ENCODE results near the gene FRS2. TPM values are rescaled to one million over a fixed set of nuclear protein-coding genes. Genes with fewer than 3 reads are reported as not detected.
A peak's percentile ranks its signal among the peaks of the same experiment; 100 is the strongest.
"Not testable (repeated sequence)": the region's sequence is repeated elsewhere in the genome, so short reads cannot be mapped to it uniquely, and the experiment has no call there.

The FRS2 gene
- total RNA-seq, 1 donor from 2014 or later, result 66.8 TPM

DNA sequence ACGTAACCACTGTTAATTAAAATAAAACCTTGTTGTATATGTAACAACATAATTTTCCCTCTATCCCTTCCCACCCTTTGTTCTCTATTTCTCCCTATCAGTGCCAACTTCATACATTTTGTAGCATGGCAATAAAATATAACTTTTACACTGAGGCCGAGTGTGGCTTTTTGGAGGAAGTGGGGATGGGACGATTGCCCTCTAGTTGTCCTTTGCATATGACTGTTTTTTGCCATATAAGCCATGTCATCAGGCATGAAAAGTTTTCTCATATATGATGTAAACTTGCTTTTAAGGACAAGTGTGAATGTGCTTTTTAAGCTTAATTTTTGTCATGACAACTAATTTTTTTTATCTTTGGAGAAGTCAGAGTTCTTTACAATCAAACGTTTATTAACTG lies 108.8 kb downstream of the FRS2 start:
- DNase-seq (ENCODE audit: low read depth), result no peak

DNA sequence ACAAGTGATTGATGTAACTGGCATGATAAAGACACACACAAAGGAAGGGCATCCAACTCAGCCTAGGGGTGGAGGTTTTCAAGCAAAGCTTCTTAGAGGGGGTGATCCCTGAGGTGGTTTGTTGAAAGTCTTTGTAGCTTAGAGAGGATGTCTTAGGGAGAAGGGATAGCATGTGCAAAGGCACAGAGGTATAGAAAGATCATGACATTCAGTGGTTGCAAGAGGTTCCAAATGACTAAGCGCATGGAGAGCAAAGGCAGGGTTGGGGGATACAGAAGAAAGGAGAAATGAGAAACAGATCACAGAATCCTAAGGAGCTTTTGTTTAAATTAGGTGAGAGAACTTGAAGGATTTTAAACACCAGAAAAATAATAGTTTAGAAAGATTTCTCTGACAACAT lies 109.9 kb downstream of the FRS2 start:
- no peak for DNase-seq (ENCODE audit: low read depth)

DNA sequence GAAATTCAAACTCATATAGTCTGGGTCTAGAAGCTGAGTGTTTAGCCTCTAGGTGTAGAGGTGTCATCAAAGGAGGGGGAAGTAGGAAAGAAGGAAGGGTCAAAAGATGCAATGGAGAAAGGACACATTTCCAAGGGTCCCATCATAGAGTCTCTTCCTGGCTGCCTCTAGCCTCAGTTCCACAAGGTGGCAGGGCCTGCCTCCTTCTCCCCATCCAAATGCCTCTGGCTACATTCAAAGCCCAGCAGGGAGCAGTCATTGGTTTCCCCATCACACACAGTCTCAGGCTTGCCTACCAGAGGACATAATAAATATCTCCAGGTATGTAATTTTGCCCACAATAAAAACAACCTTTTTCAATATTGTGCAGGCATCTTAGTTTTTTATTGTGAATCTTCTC lies 113.0 kb downstream of the FRS2 start:
- DNase-seq (ENCODE audit: low read depth), result no peak

DNA sequence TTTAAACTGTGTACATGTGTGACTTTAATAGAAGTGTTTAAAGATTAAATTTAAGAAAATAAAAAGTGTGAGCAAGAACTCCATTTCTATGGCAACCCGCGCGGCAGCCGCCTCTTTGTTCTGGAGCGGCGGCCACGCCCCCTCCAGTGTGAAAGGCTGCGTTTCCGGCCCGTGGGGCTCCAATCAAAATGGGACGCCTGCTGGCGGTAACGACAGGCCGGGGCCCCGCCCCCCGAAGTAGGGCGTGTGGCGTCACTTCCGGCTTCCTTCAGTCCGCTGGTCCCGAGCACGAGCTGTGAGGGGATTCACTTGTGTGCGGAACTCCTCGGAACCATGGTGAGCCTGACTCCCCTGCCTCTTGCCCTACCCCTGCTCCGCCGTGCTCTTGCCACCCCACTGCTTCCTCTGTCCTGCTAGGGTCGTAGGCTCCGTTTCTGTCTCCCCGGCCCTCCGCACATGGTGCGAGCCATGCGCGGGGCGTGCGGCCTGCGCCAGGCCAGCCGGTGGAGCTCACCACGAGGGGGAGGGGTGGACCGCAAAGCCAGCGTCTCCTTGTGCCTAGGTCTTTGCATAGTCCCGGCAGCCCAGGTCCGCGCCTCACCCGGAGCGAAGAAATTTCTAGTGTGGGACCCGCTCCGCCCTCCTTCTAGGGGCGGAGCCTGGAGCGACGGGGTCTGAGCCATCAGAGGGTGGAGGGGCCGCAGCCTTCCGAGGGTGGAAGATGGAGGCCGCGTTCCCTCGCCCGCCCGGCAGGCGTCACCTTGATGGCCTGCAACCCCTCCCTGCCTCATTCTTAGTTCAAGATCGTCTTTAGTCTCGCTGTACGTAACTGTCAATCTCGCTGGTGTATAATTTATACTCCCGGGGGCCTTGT lies 115.2 kb downstream of the FRS2 start, which contains the start of gene CCT2:
TSS of gene CCT2 (plus strand) at position 271 of the 874 bp plus-strand sequence. CDS start at position 334, 63 bp downstream.
- peak; percentile 96 for DNase-seq (ENCODE audit: low read depth)

DNA sequence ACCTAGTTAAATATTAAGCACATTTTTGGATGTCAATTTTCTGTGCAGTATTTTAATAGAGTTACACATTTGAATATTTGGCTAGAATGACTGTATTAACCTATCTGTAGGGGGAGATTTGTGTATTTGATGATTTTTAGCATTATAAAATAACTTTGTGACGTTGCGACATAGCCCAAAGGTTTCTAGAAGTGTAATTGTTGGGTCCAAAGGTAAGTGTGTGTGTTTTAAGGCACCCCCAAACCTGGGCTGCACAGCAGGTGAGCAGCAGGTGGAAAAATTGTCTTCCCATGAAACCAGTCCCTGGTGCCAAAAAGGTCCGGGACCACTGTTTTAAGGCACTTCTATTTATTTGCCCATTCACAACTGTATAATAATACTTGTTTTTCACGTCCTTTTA lies 118.3 kb downstream of the FRS2 start:
- DNase-seq (ENCODE audit: low read depth), result no peak

DNA sequence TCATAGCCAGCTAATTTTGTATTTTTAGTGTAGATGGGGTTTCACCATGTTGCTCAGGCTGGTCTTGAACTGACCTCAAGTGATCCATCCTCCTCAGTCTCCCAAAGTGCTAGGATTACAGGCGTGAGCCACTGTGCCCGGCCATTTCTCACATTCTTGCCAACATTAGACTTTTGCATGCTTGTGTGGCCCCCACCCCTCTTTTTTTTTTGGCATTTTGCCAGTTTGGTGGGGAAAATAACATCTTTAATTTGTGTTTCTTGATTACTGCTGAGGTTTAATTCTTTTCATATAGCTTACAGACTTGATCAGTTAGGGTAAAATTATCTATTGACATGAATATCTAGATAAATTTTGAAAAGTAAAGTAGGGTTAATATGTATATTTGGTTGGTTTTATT lies 118.9 kb downstream of the FRS2 start:
- DNase-seq (ENCODE audit: low read depth), result no peak

DNA sequence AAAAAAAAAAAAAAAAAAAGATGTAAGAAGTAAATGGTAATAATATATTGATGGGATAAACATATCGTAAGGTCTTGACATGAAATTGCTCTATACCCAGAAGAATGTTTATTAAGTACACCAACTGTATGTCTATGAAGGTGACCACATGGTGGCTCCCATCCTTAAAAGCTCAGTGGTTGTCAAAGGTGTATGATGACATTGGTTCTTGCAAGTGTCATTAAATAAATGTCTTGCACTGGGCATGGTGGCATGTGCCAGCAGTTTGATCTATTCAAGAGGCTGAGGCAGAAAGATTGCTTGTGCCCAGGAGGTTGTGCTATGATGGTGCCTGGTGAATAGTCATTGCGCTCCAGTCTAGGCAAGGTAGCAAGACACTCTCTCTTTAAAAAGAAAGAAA lies 125.5 kb downstream of the FRS2 start:
- DNase-seq (ENCODE audit: low read depth), result no peak

DNA sequence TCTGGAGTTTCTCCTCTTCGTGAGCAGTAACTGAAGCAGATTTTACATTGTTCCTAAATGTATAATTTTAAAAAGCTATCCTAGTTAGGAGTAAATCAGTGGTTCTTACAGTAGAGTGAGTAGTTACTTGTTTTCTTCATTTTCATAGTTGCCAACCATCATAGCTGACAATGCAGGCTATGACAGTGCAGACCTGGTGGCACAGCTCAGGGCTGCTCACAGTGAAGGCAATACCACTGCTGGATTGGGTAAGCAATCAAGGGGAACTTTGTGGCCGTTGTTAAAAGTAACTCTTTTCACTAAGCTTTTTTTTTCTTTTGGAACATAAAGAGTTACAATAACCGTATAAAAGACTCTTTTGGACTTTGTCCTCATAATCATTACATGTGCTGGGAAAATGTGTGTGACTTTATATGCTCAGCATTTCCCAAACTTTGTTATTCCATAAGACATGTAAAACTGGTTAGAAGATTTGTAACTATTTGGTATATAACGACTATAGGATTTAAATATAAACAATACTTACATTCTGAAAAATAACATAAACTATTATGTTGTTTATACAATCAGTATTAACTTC lies 128.1 kb downstream of the FRS2 start:
- no peak for DNase-seq (ENCODE audit: low read depth)

DNA sequence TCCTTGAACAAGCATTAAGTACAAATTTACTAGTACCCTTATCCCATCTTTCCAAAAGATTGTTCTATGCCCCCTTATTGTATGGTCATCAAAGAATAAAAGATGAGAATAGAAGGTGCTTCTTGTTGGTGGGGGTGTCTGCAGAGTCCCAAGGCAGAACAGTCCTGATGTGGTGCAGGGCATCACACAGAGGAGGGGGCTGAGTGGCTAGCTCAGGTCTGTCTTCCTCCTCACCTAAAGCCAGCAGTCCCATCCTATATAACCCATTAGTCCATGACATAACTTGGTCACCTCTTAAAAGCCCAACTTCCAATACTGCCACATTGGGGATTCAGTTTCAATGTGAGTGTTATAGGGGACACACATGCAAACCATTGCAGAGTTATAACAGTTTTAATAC lies 130.6 kb downstream of the FRS2 start:
- DNase-seq (ENCODE audit: low read depth), result no peak

DNA sequence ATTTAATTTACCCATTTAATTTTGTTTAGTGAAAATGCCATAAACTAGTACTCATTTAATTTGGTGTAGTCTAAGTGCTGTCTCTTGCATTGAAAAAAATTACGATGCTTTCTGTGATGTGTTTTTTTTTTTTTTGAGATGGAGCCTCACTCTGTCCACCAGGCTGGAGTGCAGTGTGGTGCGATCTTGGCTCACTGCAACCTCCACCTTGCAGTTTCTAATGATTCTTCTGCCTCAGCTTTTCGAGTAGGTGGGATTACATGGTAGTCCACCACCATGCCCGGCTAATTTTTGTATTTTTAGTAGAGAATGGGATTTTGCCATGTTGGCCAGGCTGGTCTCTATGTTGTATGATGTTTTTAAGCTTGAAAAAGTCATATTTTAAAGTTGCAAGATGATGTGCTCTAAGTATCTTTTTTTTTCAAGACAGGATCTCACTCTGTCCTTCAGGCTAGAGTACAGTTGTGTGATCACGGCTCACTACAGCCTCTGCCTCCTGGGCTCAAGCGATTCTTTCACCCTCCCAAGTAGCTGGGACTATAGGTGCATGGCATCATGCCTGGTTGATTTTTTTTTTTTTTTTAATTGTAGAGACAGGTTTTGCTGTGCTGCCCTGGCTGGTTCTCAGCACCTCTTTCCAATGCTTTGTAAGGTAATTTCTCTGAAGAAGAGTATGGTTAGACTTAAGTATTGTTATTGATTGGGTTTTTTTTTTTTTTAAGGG lies 131.9 kb downstream of the FRS2 start:
- no peak for DNase-seq (ENCODE audit: low read depth)

DNA sequence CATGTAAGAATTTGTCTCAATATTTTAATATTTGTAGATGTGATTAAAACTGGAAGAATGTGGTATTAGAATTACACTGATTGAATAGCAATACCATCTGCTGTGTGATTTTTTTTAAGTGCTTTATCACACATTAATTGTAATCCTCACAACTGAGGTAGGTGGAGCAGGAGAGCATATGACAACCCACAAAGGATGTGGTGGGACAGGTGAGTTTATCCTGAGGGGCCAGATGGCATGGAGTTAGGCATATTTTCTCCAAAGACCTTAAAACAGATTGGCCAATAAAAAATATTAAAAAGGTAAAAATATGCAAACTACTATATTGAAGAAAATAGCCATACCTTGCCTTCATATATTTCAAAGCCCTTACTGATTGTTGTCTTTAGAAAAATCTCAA lies 132.8 kb downstream of the FRS2 start:
- DNase-seq (ENCODE audit: low read depth), result no peak

DNA sequence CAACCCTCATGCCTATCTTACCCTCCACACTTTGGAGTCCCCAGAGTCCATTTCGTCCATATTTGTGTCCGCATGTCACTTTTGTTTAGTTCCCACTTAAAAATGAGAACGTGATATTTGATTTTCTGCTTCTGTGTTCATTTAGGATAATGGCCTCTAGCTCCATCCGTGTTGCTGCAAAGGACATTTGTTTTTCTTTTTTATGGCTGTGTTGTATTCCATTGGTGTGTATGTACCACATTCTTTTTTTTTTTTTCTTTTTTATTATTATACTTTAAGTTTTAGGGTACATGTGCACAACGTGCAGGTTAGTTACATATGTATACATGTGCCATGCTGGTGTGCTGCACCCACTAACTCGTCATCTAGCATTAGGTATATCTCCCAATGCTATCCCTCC lies 133.4 kb downstream of the FRS2 start:
- not testable (repeated sequence) for DNase-seq (ENCODE audit: low read depth)

DNA sequence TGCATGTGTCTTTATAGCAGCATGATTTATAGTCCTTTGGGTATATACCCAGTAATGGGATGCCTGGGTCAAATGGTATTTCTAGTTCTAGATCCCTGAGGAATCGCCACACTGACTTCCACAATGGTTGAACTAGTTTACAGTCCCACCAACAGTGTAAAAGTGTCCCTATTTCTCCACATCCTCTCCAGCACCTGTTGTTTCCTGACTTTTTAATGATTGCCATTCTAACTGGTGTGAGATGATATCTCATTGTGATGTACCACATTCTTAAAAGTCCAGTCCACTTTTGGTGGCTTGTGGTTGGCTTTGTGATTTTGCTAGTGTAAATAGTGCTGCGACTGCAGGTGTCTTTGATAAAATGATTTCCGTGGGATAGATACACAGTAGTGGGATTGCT lies 134.1 kb downstream of the FRS2 start:
- not testable (repeated sequence) for DNase-seq (ENCODE audit: low read depth)

DNA sequence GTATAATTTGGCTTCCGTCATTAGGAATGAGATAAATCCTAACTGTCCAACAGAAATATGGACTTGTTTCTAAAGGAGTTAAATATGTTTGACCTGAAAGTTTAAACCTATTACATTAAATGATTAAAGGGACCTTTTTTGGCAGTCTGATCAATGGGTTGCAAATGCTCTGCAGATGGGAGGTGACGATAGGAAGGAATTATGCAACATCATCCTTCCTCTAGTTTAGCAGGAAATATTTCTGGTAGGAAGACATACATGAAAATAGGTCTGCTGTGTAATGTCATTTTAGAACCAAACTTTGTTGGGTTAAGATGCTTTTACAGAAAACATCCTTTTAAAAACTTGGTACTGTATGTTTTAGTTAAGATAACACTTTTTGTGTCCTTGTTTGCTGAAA lies 137.9 kb downstream of the FRS2 start:
- no peak for DNase-seq (ENCODE audit: low read depth)

DNA sequence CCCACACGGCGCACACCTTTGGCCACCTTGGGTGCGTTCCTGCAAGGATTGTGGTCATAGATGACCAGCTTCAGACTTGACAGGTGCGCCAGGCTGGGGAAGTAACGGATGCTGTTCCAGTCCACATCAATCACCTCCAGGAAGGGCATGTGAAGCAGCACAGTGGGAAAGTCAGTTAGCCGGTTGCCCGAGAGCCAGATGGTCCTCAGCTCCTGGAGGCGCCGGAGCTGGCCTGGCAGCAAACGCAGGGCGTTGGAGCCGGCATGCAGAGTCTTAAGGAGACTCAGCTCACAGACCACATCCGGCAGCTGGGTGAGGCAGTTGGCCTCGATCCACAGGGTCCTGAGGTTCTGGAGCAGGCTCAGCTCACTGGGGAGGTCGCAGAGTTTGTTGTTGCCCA lies 139.9 kb downstream of the FRS2 start:
- DNase-seq (ENCODE audit: low read depth), result no peak

DNA sequence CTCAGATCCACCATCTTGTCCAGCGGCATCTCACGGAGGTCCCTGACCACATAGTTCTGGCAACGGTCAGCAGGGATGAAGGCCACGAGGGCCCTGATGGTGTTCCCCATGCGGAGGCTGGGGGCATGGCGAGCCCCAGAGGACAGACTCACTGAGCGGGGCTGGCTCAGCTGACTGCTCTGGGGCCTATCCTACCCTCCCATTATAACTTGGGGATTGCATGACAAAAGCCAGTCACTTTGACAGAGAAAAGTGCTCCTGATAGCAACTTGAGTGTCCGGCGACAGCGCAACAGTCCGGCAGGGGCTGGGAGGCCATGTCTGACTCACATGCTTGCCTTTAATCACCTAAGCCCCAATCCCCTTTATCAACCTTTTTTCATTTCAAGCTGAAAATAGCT lies 140.5 kb downstream of the FRS2 start, which contains the start of gene LRRC10:
TSS of gene LRRC10 (minus strand) at position 179 of the 400 bp plus-strand sequence. CDS start at position 110, 69 bp downstream.
- DNase-seq (ENCODE audit: low read depth), result no peak

DNA sequence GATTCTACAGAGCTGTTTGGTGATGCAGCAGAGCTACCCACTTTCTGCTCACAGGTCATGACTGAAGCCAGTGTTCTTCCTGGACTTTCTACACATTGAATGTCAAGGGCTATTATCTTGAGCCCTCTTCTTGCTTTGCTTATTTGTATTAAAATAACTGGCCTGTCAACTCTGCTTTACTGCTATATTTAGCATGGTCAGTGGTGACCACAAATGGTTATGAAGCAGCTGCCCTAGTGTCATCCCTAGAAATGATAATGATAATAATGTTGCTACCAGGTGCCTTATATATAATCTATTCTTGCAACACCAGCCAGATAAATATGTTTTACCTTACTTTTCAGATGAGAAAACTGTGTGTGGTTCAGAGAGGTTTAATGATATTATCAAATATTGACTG lies 143.2 kb downstream of the FRS2 start:
- peak; percentile 74 for DNase-seq (ENCODE audit: low read depth)

DNA sequence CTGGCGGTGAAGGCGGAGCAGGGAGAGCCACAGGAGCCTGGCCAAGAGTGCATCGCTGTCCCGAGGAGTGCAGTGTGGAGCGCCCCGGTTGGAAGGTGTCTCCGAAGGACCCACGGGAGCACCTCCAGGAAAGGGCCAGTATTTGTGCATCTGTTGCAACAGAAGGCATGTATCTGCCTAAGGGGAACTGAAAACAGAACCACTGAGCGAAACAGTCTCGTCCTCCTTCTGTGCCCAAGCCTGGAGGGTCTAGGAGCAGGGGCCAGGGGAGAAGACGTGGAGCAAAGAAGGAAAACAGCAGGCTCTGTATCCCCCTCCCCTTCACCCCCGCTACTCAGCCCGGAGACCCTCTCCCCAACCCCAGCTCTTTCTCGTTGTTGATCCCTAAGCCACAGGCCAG lies 145.8 kb downstream of the FRS2 start:
- DNase-seq (ENCODE audit: low read depth), result no peak

DNA sequence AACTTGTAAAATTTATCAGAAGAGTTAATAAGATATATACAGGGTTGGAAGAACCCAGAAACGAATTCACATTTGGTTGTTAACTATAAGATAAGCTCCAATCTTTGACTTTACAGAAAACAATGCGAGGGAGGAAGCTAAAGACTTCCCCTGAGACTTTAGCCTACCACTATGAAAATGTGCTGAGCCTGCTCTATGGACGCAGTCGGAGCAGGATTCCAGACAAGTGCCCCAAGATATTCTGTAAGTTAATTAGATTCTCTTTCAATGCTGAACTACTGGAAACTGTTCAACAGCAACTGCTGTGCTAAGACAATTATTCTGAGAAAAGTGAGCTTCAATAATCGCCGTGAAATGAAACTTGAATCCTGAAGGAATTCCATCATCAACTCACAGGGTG lies 148.9 kb downstream of the FRS2 start:
- DNase-seq (ENCODE audit: low read depth), result no peak

DNA sequence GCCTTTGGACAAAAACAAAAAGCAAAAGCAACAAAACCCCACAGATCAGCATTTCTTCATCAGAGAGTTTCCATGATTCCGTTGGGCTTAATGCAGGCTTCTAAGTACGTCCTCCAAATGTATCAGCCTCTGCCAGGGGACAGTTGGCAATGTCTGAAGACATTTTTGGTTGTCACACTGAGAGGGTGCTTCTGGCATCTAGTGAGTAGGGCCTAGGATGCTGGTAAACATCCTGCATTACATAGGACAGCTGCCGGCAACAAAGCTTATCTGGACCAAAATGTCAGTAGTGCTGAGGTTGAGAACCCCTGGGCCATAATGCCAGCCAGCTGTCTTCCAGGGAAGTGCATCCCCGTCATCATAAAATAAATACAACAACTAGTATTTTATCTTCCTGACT lies 149.9 kb downstream of the FRS2 start:
- no peak for DNase-seq (ENCODE audit: low read depth)

DNA sequence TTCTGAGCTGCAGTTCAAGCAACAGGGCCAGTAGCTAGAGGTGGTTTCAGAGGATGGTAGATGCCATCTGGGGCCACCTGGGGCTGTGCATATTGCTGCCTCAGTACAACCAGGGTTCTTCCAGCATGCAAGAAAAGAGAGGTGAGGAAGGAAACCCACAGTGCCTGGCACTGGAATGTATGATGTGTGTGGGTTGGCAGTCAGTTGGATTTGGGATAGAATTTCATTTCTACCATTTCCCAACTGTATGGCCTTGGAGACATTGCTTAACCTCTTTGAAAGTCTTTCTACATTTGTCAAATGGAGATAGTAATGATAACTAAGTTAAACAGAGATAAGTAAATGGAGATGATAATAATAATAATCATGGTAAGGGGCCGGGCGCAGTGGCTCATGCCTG lies 150.7 kb downstream of the FRS2 start:
- no peak for DNase-seq (ENCODE audit: low read depth)

DNA sequence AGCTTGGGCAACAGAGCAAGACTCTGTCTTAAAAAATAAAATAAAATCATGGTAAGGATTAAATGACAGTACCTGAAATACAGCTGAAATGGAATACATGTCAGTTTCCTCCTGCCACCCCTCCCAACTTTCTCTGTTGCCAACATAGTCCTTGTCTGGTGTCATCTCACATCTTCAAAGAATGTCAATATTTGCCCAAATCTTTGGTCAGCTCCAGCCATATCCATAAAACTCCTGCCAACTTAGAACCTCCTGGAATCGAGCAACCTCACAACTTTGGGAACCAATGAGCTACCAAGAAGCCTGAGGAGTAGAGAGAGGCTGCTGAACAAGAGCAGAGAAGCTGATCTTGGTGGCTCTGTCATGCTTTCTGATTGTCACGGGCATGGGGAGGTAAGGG lies 151.4 kb downstream of the FRS2 start:
- DNase-seq (ENCODE audit: low read depth), result no peak

Measured in myocyte (in vitro differentiated cells).